HUES48 (cell line): Measurements from ENCODE around the gene G6PC1.
"Not testable (repeated sequence)": the region's sequence is repeated elsewhere in the genome, so short reads cannot be mapped to it uniquely, and the experiment has no call there.

Experiments used
- H3K27ac ChIP-seq: one replicate; pipeline ENCODE4 v1.7.0; 2013; ENCODE audit warnings: low read depth, low read length, inconsistent platforms
- H3K27me3 ChIP-seq: 2 replicates; pipeline ENCODE4 v1.6.1; 2013; ENCODE audit warnings: mild to moderate bottlenecking, low read length; ENCODE audit not compliant: control insufficient read depth, insufficient read depth
- H3K36me3 ChIP-seq: 2 replicates; pipeline ENCODE4 v1.6.1; 2013; ENCODE audit warnings: low read length; ENCODE audit not compliant: control insufficient read depth, insufficient read depth
- H3K4me1 ChIP-seq: 2 replicates; pipeline ENCODE4 v1.6.1; 2013; ENCODE audit warnings: mild to moderate bottlenecking, low read length; ENCODE audit not compliant: control insufficient read depth, insufficient read depth
- H3K4me3 ChIP-seq: 2 replicates; pipeline ENCODE4 v1.5.1; 2013; ENCODE audit warnings: mild to moderate bottlenecking, low read depth, low read length
- H3K9ac ChIP-seq: 2 replicates; pipeline ENCODE4 v1.6.1; 2013; ENCODE audit warnings: mild to moderate bottlenecking, low read depth, low read length, moderate library complexity
- H3K9me3 ChIP-seq: 2 replicates; pipeline ENCODE4 v1.6.1; 2013; ENCODE audit warnings: low read length; ENCODE audit not compliant: control insufficient read depth, insufficient read depth

G6PC1 gene

DNA sequence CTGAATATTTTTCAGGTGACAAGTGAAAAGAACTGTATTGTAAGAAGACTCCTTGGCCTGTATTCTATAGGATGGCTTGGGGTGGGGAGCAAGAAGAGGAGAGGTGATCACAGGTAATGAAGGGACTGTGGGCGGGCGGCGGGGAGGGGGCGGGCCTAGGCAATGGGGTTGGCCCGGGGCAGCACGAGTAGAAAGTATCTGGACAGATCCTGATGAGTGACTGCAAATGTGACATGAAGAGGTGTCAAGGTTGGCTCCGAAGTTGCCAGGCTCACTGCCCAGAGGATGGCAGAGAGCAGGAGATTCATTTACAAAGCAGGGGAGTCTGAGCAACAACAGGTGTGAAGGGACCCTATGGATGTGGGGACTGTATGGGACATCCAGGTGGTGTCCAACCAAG lies 10.8 kb upstream of the G6PC1 start:
- Histone ChIP-seq H3K4me3 (no peak overlapping the region), H3K27me3 (no peaks in the 10 kb centered on the region), H3K27ac (no peak overlapping the region), H3K36me3 (no peaks in the 10 kb centered on the region), H3K9me3 (no peaks in the 10 kb centered on the region), H3K4me1 (peaks cover 8% of the 10 kb centered on the region; the same call in 1 of the 2 replicates), H3K9ac (no peak overlapping the region)

DNA sequence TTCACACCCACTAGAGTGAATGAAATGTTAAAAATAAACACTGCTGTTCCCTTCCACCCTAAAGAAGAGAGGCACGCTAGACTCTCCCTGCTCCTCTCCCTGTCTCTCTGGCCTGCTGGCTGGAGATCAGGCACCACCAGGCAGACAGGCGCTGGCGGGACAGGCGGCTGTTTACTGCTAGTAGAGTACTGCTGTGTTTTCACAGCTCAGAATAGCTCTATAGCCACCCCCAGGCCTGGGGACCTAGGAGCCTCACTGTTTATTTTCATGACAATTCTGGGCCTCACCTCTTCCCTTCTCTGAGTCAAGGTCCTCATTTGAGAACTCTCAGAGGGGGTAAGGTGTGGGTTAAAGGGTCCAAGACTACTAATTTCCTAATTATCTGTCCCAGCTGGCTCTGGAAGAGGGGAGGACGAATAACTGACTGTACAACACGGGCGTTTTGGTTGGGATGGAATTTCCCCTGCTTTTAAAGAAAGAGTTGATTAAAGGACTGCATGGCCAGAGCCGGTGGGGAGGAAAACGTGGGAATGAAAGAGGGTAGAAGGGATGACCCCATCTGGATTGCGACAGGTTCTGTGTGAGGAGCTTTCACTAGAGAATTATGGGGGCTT lies 9.0 kb upstream of the G6PC1 start:
- Histone ChIP-seq H3K9me3 (no peaks in the 10 kb centered on the region), H3K27me3 (no peaks in the 10 kb centered on the region), H3K4me1 (peaks cover 8% of the 10 kb centered on the region; the same call in 1 of the 2 replicates), H3K36me3 (no peaks in the 10 kb centered on the region), H3K27ac (peak overlapping the region; percentile 60), H3K9ac (no peak overlapping the region), H3K4me3 (no peak overlapping the region)

DNA sequence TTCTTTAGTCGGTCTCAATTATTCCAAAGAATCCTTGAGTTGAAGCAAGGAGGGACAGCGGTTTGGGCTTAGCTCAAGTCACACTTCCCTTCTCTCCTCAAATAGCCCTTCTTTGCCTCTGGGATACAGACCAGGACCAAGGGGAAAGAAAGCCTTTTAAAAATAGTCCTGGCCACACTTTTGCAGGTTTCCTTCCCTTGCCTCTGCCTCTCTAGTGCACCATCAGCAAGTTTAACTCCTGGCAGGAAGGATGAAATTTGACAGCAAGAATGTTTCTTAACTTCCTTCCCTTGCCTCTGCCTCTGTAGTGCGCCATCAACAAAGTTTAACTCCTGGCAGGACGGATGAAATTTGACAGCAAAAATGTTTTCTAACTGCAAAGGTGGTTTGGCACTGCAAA lies 7.2 kb upstream of the G6PC1 start:
- Histone ChIP-seq H3K27ac (no peak overlapping the region), H3K27me3 (no peaks in the 10 kb centered on the region), H3K9me3 (no peaks in the 10 kb centered on the region), H3K4me1 (peaks cover 8% of the 10 kb centered on the region; the same call in 1 of the 2 replicates), H3K36me3 (no peaks in the 10 kb centered on the region), H3K4me3 (no peak overlapping the region), H3K9ac (no peak overlapping the region)

DNA sequence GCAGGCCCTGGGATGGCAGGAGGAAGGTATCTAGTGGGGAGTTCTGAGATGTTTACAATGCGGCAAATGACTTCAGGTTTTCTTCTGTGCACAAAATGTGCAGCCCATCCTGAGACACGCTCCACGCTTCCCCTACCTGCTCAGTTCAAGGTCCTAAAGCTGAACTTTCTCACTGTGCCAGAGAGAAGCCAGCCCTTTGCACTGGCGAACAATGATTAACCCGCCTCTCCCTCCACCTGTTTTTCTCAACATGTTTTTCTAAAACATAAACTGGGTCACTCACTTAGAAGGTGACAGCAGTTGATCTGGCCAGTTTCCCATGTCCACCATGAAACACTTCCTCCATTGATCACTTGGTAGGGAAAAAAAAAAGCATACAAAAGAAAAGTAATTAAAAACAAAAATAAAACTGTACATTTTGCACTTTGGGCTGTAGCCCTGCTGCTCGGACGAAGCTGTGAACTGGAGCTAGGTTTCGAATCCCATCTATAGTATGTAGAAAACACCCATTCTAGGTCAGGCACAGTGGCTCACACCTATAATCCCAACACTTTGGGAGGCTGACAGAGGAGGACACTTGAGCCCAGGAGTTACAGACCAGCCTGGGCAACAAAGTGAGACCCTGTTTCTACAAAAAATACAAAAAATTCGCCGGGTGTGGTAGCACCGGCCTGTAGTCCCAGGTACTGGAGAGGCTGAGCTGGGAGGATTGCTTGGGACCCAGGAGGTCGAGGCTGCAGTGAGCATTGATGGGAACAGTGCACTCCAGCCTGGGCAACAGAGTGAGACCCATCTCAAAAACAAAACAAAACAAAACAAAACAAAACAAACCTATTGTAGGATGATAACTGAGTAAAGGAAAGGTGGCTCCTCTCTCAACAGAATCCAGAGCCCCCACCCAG lies 6.1 kb upstream of the G6PC1 start:
- Histone ChIP-seq H3K9me3 (no peaks in the 10 kb centered on the region), H3K36me3 (no peaks in the 10 kb centered on the region), H3K27me3 (no peaks in the 10 kb centered on the region), H3K27ac (no peak overlapping the region), H3K4me1 (peaks cover 8% of the 10 kb centered on the region; the same call in 1 of the 2 replicates), H3K4me3 (no peak overlapping the region), H3K9ac (no peak overlapping the region)

DNA sequence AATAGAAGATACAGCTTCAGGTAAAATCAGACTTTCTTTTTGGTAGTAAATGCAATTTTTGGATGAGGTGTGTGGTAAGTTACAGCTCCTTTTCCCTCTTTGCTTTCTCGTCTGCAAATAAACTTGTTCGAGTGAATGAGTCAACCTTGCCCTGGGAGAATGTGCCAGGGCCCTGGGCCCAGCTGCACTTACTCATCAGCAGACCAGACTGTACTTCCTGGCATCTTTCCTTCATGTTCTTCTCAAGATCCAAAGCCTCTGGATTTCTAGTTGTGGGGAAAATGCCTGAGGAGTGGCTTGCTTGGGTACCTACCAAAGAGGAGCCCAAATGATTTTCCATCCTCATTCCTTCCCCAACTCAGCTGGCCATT lies 5.4 kb upstream of the G6PC1 start:
- Histone ChIP-seq H3K4me1 (peaks cover 8% of the 10 kb centered on the region; the same call in 1 of the 2 replicates), H3K27me3 (no peaks in the 10 kb centered on the region), H3K4me3 (no peak overlapping the region), H3K9me3 (no peaks in the 10 kb centered on the region), H3K9ac (no peak overlapping the region), H3K27ac (no peak overlapping the region), H3K36me3 (no peaks in the 10 kb centered on the region)

DNA sequence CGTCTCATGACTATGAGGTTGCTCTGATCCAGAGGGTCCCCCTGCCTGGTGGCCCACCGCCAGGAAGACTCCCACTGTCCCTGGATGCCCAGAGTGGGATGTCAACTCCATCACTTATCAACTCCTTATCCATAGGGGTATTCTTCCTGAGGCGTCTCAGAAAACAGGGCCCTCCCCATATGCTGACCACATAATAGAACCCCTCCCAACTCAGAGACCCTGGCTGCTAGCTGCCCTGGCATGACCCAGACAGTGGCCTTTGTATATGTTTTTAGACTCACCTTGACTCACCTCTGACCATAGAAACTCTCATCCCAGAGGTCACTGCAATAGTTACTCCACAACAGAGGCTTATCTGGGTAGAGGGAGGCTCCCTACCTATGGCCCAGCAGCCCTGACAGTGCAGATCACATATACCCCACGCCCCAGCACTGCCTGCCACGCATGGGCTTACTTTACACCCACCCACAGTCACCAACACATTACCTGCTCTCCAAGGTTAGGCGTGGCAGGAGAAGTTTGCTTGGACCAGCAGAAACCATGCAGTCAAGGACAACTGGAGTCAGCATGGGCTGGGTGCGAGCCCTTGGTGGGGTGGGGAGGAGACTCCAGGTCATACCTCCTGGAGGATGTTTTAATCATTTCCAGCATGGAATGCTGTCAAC lies 2.3 kb upstream of the G6PC1 start:
- H3K27ac ChIP-seq: no peak overlapping the region
- no peak overlapping the region for H3K9ac ChIP-seq
- no peaks in the 10 kb centered on the region for H3K9me3 ChIP-seq
- H3K27me3 ChIP-seq: no peaks in the 10 kb centered on the region
- no peak overlapping the region for H3K4me3 ChIP-seq
- 0 out of 2 replicates have a peak, but pooled peaks cover 4% of the 10 kb centered on the region for H3K4me1 ChIP-seq
- H3K36me3 ChIP-seq: no peaks in the 10 kb centered on the region

DNA sequence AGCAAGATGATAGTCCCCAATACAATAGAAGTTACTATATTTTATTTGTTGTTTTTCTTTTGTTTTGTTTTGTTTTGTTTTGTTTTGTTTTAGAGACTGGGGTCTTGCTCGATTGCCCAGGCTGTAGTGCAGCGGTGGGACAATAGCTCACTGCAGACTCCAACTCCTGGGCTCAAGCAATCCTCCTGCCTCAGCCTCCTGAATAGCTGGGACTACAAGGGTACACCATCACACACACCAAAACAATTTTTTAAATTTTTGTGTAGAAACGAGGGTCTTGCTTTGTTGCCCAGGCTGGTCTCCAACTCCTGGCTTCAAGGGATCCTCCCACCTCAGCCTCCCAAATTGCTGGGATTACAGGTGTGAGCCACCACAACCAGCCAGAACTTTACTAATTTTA lies 618 bp upstream of the G6PC1 start:
- not testable (repeated sequence) for H3K4me1 ChIP-seq, H3K9me3 ChIP-seq, H3K27ac ChIP-seq, H3K27me3 ChIP-seq, H3K9ac ChIP-seq, H3K36me3 ChIP-seq, H3K4me3 ChIP-seq

DNA sequence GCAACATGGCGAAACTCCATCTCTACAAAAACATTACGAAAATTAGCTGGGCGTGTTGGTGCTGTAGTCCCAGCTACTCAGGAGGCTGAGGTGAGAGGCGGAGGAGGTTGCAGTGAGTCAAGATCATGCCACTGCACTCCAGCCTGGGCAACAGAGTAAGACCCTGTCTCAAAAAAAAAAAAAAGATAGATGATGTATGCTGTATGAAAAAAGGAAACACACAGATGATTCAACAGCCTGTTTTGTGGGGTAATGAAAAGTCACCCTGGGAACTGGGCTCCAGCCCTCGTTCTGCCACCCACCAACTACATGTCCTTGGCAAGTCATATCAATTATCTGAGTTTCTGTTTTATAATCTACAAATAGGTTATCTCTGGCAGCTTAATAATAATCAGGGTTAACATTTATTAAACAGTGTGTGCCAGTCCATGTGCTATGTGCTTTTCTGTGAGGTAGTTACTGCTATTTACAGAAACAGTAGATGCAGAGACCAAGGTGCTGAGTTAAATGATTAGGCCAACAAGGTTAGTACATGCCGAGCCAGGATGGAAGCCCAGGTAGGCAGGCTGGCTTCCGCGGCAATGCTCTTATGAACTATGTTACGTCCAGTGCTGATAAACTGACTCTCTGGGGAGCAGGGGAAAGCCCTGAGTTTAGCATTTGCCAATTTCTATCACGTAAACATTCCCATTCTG lies 1.1 kb downstream of the G6PC1 start:
- Histone ChIP-seq H3K27me3 (no peaks in the 10 kb centered on the region), H3K4me3 (no peak overlapping the region), H3K9me3 (no peaks in the 10 kb centered on the region), H3K36me3 (no peaks in the 10 kb centered on the region), H3K27ac (no peak overlapping the region), H3K4me1 (0 out of 2 replicates have a peak, but pooled peaks cover 4% of the 10 kb centered on the region), H3K9ac (no peak overlapping the region)

DNA sequence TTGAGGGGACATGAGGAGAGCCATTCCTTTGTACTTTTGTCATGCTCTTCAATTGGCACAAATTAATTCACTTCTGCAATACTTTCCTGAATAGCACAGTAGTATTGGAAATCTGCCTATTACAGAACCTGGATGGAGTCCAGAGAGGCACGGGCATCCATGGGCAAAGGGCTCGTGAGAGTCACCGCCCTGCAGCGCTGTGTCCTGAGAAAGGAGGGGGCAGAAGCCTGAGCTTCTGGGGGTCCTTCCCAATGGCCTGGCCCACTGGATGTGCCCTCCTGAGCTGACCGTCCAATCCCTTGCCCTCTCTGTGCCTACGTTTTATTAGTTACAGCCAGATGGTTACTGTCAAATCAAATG lies 3.5 kb downstream of the G6PC1 start:
- 0 out of 2 replicates have a peak, but pooled peaks cover 4% of the 10 kb centered on the region for H3K4me1 ChIP-seq
- no peak overlapping the region for H3K4me3 ChIP-seq
- no peak overlapping the region for H3K27ac ChIP-seq
- no peaks in the 10 kb centered on the region for H3K27me3 ChIP-seq
- no peak overlapping the region for H3K9ac ChIP-seq
- H3K36me3 ChIP-seq: no peaks in the 10 kb centered on the region
- no peaks in the 10 kb centered on the region for H3K9me3 ChIP-seq

DNA sequence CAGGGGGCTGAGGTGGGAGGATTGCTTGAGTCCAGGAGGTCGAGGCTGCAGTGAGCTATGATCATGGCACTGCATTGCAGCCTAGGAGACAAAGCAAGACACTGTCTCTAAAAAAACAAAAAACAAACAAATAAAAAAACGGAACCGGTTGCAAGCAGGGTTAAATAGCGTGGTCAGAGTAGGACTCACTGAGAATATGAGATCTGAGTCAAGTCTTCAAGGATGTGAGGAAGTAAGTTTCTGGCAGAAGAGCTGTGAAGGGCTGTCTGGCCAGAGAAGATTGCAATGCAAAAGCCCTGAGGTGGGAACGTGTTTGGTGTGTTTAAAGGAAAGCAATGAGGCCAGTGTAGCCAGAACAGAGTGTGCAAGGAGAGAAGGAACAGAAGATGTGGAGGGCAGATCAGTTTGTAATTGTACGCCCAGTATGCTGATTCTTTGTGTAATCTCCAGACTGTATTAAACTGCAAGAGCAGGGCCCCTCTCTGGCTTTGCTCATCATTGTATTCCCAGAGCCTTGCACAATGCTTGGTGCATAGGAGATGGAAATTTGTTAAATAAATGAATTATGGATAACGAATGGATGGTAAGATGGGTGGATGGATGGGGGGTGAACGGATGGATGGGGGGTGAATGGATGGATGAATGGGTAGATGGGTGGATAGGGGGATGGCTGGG lies 6.3 kb downstream of the G6PC1 start:
- Histone ChIP-seq H3K4me3 (no peak overlapping the region), H3K9me3 (no peaks in the 10 kb centered on the region), H3K27me3 (no peaks in the 10 kb centered on the region), H3K36me3 (no peaks in the 10 kb centered on the region), H3K4me1 (0 out of 2 replicates have a peak, but pooled peaks cover 4% of the 10 kb centered on the region), H3K27ac (no peak overlapping the region), H3K9ac (no peak overlapping the region)
